Gastrocnemius medialis (tissue), 4 donors: ENCODE results near the gene ATP6V0A1. TPM values are rescaled to one million over a fixed set of nuclear protein-coding genes. Genes with fewer than 3 reads are reported as not detected.
"Not testable (repeated sequence)": the region's sequence is repeated elsewhere in the genome, so short reads cannot be mapped to it uniquely, and the experiment has no call there.

Experiments
- ATAC-seq, 2 donors: fragments of 150-250 bp; one replicate each; pipeline ENCODE4 v1.9.1; 2016
- DNase-seq, 2 donors: peaks; one replicate each; pipeline ENCODE4 v3.0.0-alpha.2; 2019
- H3K27ac ChIP-seq, 4 donors: fragments of 200-600 bp; sonication (generic); 1 replicate in 1 of 4; 2 replicates in 3 of 4; pipeline ENCODE4 v1.5.1; 2016 to 2018; ENCODE audit warnings: mild to moderate bottlenecking in 2 of 4, moderate library complexity in 1 of 4
- H3K27me3 ChIP-seq, 3 donors: fragments of 200-600 bp; sonication (generic) in 2 of 3; 1 replicate in 1 of 3; 2 replicates in 2 of 3; pipeline versions ENCODE4 v1.5.1 to v1.6.0; 2016 to 2019; ENCODE audit warnings: mild to moderate bottlenecking in 1 of 3, moderate library complexity in 1 of 3
- H3K36me3 ChIP-seq, 2 donors: fragments of 200-600 bp; sonication (generic) in 1 of 2; one replicate each; pipeline ENCODE4 v1.5.1; 2017 to 2018
- H3K4me1 ChIP-seq, 2 donors: fragments of 200-600 bp; sonication (generic) in 1 of 2; one replicate each; pipeline ENCODE4 v1.5.1; 2016 to 2017; ENCODE audit warnings: mild to moderate bottlenecking in 2 of 2
- H3K4me3 ChIP-seq, 4 donors: fragments of 200-600 bp; sonication (generic) in 3 of 4; 1 replicate in 1 of 4; 2 replicates in 3 of 4; pipeline ENCODE4 v1.5.1; 2016 to 2019; ENCODE audit warnings: mild to moderate bottlenecking in 2 of 4
- H3K9me3 ChIP-seq, 3 donors: fragments of 200-600 bp; sonication (generic) in 2 of 3; 1 replicate in 1 of 3; 2 replicates in 2 of 3; pipeline ENCODE4 v1.5.1; 2016 to 2019
- CTCF ChIP-seq, 5 experiments: fragments of 450-650 bp in 3 of 5; fragments of 200-600 bp in 2 of 5; sonication (generic) in 2 of 5; IDR thresholded peaks in 4 of 5; conservative IDR thresholded peaks in 1 of 5; 1 replicate in 4 of 5; 2 replicates in 1 of 5; pipeline ENCODE4 v1.5.1; 2016 to 2019; ENCODE audit warnings: antibody characterized with exemption in 5 of 5, mild to moderate bottlenecking in 3 of 5, moderate library complexity in 3 of 5
- POLR2A ChIP-seq, 2 donors: fragments of 450-650 bp; IDR thresholded peaks; one replicate each; pipeline ENCODE4 v1.6.1; 2017; ENCODE audit warnings: antibody characterized with exemption in 2 of 2, mild to moderate bottlenecking in 2 of 2, moderate library complexity in 2 of 2
- in situ Hi-C, 4 donors: fragments of 200-750 bp; cut with MboI; loops; one replicate each; pipeline versions ENCODE4 v1.15.0 to v1.8.0; 2017; ENCODE audit warnings: low sequenced_read_pairs in 4 of 4
- intact Hi-C: fragments of 100-400 bp; cut with DNase I; formaldehyde crosslinking; loops from one replicate; pipeline ENCODE4 v1.15.1; 2023; ENCODE audit warnings: low total_unique reads
- total RNA-seq, 4 donors: library from RNA; depleted of rRNA; stranded (reverse); fragments of >200 nt; gene quantifications; one replicate each; pipeline versions ENCODE4 v1.1.0 to v1.2.3, GENCODE V29; 2016

Gene ATP6V0A1
- total RNA-seq, 4 donors from 2014 or later, result 65.3 to 138 (median 95.3) TPM

- Histone ChIP-seq H3K27me3 (no peaks in the 10 kb centered on the region), H3K36me3 (peaks cover 0 to 35% of the 10 kb centered on the region in 2 donors), H3K27ac (peak overlapping the region in 1 of 4 donors; percentile 89), H3K4me3 (no peak overlapping the region), H3K9me3 (no peaks in the 10 kb centered on the region), H3K4me1 (peaks cover 6 to 23% of the 10 kb centered on the region in 2 donors)
- in situ Hi-C loops (no loop called here), intact Hi-C loops (loop anchor here (2.0 kb wide), 1 partner anchor 17 kb away; no protein-coding TSS in a partner anchor)
- no peak for DNase-seq
- TF ChIP-seq POLR2A (IDR thresholded peaks at IDR 0.05), result no peak
- TF ChIP-seq CTCF (IDR thresholded peaks at IDR 0.05 in 4 of 5, conservative IDR thresholded peaks at IDR 0.05 in 1 of 5), result no peak
- ATAC-seq, result no peak
Observed at GRCh38 chr17:42537826-42538451, 79.3 kb downstream of the ATP6V0A1 start.

GRCh38 chr17:42538482-42538881 lies 79.8 kb downstream of the ATP6V0A1 start:
- H3K4me3 ChIP-seq, result no peak overlapping the region
- intact Hi-C loops (no loop called here), in situ Hi-C loops (no loop called here)
- TF ChIP-seq CTCF (IDR thresholded peaks at IDR 0.05 in 4 of 5, conservative IDR thresholded peaks at IDR 0.05 in 1 of 5) (no peak), POLR2A (IDR thresholded peaks at IDR 0.05) (no peak)
- H3K27me3 ChIP-seq, result no peaks in the 10 kb centered on the region
- H3K4me1 ChIP-seq, result peaks cover 6 to 28% of the 10 kb centered on the region in 2 donors
- no peaks in the 10 kb centered on the region for H3K9me3 ChIP-seq
- peaks cover 0 to 40% of the 10 kb centered on the region in 2 donors for H3K36me3 ChIP-seq
- H3K27ac ChIP-seq, result no peak overlapping the region
- no peak for ATAC-seq
- no peak for DNase-seq

DNA sequence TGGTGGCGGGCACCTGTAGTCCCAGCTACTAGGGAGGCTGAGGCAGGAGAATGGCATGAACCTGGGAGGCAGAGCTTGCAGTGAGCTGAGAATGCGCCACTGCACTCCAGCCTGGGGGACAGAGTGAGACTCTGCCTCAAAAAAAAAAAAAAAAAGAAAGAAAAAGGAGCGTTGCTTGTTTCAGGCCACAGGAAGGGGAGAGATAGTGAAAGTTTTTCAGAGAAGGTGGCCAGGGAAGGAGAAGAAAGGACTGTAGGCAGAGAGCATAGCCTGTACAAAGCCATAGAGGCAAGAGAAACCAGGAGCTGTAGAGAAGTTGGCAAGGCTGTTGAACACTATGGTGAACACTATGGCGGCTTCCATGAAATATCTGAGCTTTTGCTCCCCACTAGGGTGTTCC lies 81.9 kb downstream of the ATP6V0A1 start:
- peaks cover 1 to 30% of the 10 kb centered on the region in 2 donors for H3K4me1 ChIP-seq
- H3K27ac ChIP-seq, H3K9me3 ChIP-seq, H3K27me3 ChIP-seq, DNase-seq, intact Hi-C loops, ATAC-seq, H3K4me3 ChIP-seq, in situ Hi-C loops: not testable (repeated sequence)
- H3K36me3 ChIP-seq, result peaks cover 0 to 40% of the 10 kb centered on the region in 2 donors

- Histone ChIP-seq H3K4me3 (no peak overlapping the region), H3K27me3 (no peaks in the 10 kb centered on the region), H3K27ac (no peak overlapping the region), H3K36me3 (peaks cover 0 to 40% of the 10 kb centered on the region in 2 donors), H3K9me3 (no peaks in the 10 kb centered on the region), H3K4me1 (peaks cover 0 to 27% of the 10 kb centered on the region in 2 donors)
- DNase-seq, result no peak
- intact Hi-C loops (no loop called here), in situ Hi-C loops (no loop called here)
- no peak for TF ChIP-seq POLR2A (IDR thresholded peaks at IDR 0.05)
- no peak for ATAC-seq
Observed at GRCh38 chr17:42541041-42541833, 82.6 kb downstream of the ATP6V0A1 start.

DNA sequence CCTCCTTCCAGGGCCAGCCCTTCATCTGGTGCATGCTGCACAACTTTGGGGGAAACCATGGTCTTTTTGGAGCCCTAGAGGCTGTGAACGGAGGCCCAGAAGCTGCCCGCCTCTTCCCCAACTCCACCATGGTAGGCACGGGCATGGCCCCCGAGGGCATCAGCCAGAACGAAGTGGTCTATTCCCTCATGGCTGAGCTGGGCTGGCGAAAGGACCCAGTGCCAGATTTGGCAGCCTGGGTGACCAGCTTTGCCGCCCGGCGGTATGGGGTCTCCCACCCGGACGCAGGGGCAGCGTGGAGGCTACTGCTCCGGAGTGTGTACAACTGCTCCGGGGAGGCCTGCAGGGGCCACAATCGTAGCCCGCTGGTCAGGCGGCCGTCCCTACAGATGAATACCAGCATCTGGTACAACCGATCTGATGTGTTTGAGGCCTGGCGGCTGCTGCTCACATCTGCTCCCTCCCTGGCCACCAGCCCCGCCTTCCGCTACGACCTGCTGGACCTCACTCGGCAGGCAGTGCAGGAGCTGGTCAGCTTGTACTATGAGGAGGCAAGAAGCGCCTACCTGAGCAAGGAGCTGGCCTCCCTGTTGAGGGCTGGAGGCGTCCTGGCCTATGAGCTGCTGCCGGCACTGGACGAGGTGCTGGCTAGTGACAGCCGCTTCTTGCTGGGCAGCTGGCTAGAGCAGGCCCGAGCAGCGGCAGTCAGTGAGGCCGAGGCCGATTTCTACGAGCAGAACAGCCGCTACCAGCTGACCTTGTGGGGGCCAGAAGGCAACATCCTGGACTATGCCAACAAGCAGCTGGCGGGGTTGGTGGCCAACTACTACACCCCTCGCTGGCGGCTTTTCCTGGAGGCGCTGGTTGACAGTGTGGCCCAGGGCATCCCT lies 84.8 kb downstream of the ATP6V0A1 start:
- DNase-seq, result peak in 1 of 2 donors; percentile 53
- no peaks in the 10 kb centered on the region for H3K27me3 ChIP-seq
- peaks cover 0 to 19% of the 10 kb centered on the region in 2 donors for H3K4me1 ChIP-seq
- peaks cover 0 to 38% of the 10 kb centered on the region in 2 donors for H3K36me3 ChIP-seq
- peak; percentile 45 to 55 for ATAC-seq
- in situ Hi-C loops (no loop called here), intact Hi-C loops (no loop called here)
- no peak overlapping the region for H3K4me3 ChIP-seq
- H3K9me3 ChIP-seq, result no peaks in the 10 kb centered on the region
- peak overlapping the region; percentile 55 to 82 (median 68) for H3K27ac ChIP-seq
- TF ChIP-seq POLR2A (IDR thresholded peaks at IDR 0.05), result no peak
- TF ChIP-seq CTCF (IDR thresholded peaks at IDR 0.05 in 4 of 5, conservative IDR thresholded peaks at IDR 0.05 in 1 of 5), result no peak
